ENCODE results near the gene ZNF366.
A peak's percentile ranks its signal among the peaks of the same experiment; 100 is the strongest.

Gene ZNF366, protein sequence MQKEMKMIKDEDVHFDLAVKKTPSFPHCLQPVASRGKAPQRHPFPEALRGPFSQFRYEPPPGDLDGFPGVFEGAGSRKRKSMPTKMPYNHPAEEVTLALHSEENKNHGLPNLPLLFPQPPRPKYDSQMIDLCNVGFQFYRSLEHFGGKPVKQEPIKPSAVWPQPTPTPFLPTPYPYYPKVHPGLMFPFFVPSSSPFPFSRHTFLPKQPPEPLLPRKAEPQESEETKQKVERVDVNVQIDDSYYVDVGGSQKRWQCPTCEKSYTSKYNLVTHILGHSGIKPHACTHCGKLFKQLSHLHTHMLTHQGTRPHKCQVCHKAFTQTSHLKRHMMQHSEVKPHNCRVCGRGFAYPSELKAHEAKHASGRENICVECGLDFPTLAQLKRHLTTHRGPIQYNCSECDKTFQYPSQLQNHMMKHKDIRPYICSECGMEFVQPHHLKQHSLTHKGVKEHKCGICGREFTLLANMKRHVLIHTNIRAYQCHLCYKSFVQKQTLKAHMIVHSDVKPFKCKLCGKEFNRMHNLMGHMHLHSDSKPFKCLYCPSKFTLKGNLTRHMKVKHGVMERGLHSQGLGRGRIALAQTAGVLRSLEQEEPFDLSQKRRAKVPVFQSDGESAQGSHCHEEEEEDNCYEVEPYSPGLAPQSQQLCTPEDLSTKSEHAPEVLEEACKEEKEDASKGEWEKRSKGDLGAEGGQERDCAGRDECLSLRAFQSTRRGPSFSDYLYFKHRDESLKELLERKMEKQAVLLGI

DNA sequence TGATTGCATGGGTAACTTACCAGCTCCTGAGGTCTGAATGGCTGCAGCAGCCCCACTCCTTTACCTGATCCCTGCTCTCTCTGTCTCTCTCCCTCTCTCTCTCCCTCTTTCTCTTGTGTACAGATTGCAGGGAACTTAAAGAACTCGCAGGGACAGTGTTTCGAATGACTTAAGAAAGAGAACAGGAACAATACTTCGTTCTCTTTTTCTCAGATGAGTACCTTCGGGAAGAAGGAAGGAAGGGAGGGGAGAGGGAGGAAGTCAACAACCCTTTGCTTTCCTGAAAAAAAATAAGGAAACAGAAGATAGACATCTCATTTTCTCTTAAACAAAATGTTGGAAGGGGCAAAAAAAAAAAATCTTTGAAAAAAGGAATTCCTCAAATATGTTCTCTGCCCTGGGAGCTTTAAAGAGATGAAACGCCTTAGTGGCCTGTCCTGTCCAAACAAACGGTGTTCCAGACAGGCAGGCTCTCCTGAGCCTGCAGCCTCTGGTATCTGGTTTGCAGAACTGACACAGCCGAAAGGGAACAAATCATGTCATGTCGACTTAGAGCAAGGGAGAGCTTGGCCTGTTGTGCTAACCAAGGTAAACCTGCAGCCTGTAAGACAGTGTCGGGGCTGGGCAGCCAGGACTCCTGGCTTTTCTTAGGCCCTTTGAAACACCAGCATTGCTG is at the start of gene ZNF366:
Gene ZNF366 (minus strand): TSS at position 180 of the 676 bp plus-strand sequence. CDS start 45,914 bp downstream, outside the sequence.
- DNase-seq: no peak

DNA sequence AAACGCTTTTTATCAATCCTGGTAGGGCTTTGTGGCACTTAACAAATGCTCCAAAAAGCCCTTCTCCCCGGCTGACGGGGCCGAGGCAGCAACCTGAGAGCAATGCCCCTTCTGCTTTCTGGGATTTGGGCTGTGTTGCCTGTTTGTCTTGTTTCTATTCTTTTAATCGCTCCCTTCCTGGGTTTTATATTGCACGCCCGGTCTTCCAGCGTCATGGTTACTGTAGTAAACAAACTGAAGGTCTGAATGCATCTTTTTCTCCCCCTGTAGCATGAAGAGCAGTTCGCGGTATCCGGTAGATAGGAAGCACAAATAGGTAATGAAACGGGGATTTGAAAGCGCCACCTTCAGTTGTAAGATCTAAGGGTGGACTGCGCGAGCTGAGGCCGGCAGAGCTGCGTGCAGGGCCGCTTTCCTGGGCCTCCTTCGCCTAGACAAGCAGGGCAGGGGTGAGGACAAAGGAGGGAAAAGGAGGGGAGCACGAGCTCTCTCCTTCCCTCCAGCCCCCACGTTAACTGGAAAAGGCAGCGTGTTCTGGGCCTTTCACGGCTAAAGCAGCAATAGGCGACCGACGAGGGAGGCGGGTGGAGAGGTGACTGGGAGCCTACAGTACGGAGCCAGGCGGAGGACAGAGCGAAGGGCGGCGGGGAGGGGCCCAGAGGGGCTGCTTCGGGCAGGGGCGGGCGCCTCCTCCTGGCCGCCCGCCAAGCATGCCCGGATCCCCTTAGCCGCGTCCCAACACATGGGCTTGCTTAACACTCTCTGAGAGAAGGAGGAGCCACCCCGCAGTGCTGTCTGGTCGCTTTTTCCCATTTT is 49.3 kb upstream of the ZNF366 start:
- peak; percentile 5 for DNase-seq

DNA sequence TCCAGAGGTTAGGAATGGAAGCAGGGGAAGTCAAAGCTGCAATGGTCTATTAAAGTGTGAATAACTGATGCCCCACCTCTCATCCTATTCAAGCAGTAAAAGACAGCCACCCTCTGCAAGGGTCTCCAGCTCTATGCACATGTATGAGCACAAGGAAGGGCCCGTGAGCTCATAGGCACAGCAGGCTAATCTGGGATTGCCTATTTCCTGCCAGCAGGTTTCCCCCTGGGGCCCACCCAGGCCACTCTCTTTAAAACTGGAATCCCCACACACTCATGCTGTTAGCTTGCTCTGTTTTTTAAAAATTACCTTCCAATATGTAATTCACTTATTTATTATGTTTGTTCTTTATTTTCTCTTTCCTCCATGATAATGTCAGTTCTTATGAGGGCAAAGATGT is 48.7 kb upstream of the ZNF366 start:
- peak; percentile 2 for DNase-seq

DNA sequence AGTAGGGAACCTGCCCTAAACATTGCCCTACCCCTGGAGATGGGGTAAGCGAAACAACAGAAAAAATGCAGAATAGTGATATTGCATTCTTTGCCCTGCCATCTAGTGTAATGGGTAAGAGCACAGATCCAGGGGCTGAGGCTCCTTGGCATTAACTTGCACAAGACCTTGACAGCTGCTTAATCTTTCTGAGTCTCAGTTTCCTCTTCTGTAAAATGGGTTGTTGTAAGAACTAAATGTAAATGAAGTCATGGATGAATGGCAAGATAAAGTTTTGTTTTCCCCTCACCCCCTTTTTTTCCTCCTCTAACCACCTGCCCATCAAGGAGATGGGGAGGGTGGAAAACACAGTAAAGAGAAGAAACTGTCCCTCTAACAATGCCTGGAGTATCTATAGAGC is 47.7 kb upstream of the ZNF366 start:
- no peak for DNase-seq

DNA sequence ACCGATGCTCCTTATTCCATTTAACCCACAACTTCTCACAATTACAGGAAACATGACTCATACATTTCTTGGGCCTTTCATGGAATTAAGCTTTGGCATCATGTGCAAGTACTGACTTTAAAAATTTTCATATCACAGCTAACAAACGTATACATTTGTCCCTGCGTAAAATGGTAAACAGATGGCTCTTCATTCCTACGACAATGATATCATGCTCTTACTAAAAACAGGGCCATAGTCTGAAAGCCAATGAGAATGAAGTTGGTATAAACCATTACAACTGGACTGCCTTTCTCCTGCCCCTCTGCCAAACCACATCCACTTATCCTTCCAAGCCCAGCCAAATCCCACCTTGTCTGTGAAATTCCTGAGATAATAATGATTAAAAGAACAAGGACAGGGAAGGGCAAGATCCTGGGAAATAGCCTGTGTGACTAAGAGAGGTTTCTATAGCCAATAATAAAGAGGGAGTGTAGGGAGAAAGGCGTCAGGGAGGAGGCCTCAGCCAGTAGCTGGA is 44.9 kb upstream of the ZNF366 start:
- no peak for DNase-seq

DNA sequence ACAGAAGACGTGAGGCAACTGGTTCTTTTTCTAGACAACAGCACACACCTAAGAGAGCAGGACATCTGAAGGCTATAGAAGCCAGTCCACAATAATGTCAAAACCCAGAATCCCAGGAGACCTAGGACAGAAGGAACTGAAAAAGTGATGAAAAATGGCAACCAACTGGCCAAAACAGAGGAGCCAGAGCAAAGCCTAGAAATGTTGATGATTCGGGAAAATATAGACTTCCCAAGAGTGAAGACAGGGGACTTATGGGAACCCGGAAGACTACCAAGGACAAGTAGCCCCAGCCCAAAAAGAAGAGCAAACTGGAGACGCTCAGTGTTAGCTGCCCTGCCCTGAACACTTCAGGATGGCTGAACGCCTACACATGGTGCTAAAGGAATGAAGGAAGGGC is 43.4 kb upstream of the ZNF366 start:
- DNase-seq: no peak

DNA sequence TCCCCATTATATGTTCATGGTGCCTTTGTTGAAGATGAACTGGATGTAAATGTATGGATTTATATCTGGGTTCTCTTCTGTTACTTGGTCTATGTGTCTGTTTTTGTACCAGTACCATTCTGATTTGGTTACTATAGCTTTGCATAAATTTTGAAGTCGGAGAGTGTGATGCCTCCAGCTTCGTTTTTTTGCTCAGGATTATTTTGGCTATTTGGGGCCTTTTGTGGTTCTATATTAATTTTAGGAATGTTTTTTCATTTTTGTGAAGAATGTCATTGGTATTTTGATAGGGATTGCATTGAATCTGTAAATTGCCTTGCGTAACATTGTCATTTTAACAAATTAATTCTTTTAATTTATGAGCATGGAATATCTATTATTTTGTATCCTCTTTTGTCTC is 36.6 kb upstream of the ZNF366 start:
- DNase-seq: no peak

DNA sequence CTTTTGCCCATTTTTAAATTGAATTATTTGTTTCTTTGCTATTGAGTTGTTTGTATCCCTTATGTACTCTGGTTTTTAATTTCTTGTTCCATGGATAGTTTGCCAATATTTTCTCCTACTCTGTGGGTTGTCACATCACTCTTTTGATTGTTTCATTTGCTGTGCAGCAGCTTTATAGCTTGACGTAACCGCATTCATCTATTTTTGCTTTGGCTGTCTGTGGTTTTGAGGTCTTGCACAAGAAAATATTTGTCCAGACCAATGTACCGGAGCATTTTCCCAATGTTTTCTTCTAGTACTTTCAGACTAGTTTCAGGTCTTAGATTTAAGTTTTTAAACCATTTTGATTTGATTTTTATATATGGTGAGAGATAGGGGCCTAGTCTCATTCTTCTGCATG is 36.2 kb upstream of the ZNF366 start:
- no peak for DNase-seq

DNA sequence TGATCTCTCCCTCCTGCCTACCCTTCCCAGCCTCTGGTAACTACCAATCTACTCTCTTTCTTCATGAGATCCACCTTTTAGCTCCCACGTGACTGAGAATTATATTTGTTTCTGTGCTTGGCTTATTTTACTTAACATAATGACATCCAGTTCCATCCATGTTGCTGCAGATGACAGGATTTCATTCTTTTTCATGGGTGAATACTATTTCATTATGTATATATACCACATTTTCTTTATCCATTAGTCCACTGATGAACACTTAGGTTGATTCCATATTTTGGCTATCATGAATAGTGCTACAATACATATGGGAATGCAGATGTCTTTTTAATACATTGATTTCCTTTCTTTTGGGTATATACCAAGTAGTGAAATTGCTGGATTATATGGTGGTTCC is 35.5 kb upstream of the ZNF366 start:
- no peak for DNase-seq

DNA sequence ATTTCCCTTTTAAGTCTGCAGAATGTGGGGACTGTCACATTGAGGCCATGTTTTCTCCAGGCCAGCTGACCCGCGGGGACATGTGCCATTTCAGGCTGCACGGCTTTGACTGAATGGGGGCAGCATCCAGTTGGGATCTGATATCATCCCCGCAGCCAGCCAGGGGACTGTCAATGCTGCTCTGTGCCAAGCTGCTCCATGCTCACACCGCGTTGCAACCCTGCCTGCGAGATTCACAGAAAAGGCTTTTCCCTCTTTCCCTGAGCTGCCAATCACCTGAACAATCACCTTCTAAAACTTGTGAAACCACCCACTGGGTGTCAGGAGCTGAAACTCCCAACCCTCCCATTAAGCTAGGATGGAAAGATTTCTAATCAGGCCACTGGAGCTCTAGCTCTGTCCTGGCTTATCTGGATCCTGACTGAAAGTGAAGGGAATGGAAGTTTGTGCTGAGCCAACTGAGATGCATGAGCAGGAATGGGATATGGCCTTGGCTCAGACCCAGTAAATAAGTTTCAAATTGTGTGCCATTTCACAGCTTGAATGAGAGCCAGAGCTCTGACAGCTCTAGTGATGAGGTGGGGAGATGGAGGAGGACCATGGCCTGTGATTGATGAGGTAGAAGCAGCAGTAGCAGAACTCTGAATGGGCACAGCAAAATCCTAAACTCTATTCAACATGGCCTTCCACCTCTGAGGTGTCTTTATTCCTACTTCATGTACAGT is 34.5 kb upstream of the ZNF366 start:
- no peak for DNase-seq

DNA sequence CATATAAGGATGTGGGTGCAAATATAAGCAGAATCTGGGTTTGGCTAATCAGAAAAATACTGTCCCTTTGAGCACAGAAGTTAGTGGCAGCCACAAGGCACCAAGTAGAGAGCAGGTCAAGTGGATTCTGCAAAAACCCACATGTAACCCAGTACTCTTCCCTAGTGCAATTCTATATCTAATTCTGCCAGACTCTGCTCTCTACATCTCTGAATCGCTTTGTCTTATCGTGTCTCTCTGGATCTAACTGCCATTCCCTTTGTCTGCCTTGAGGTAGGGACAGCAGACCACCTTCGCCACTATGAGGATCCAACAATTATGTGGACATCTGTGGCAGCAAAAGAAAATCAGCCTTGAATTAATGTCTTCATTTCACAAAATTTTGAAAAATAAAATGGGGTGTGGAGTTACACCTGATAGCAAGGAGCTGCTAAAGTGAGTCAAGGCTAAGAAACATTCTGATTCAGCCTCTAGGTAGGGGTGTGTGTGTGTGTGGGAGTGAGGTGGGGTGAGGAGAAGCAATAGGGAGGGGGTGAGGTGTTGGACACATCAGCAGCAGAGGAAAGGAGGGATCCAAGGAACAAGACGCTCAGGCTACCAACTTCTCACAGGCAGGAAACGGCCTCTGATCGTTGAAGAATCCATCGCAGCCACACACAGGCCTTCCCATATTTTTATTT is 33.7 kb upstream of the ZNF366 start:
- DNase-seq: no peak

DNA sequence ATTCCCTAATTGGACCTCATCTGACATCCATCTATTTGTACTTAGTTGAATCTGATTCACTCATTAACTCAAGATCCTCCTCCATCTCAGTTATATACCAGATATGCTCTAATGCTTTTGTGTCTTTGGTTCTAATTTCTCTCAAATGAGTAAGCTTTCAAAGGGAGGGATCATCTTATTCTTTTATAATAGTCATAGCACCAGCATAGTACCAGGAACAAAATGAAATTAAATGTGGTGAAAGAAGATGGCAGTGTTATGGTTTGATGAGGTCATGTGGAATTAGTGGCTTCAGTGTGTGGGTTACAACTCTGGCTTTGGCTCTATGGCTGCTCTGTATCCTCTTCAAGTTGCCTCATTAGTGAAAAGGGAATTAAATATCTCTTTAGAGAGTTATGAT is 32.5 kb upstream of the ZNF366 start:
- DNase-seq: no peak

DNA sequence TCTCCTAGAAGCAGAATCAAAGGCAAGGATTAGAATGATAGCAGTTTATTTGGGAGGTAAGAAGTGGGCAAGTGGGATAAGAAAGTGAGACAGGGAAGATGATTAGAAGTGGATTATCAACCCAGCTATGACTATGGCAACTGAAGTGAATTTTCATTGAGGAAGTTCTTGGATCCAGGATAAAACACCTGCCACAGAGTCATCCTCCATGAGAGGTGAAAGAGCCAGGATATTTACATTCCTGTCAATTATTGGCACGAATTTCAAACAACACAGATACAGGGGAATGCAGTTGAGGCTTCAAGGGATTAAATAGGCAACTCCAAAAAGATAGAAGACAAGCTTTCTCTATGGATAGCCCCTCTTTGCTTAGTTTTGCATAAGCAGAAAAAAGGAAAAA is 31.8 kb upstream of the ZNF366 start:
- DNase-seq: no peak

DNA sequence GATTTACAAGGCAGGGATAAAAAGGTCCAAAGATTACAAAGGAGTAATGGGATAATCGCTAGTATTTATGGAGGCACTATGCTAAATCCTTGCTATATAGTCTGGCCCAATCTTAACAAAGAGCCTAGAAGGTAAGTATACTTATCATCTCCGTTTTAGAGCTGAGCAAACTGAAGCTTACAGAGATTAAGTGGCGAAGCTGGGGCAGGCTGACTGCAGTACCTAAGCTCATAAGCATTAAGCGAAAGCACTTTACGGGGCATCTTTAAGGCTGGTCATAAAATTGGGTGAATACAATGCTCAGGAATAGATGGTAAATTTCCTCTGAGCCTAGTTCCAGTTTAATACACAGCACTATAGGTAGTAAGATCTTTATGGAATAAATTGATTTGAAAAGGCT is 30.0 kb upstream of the ZNF366 start:
- DNase-seq: no peak

DNA sequence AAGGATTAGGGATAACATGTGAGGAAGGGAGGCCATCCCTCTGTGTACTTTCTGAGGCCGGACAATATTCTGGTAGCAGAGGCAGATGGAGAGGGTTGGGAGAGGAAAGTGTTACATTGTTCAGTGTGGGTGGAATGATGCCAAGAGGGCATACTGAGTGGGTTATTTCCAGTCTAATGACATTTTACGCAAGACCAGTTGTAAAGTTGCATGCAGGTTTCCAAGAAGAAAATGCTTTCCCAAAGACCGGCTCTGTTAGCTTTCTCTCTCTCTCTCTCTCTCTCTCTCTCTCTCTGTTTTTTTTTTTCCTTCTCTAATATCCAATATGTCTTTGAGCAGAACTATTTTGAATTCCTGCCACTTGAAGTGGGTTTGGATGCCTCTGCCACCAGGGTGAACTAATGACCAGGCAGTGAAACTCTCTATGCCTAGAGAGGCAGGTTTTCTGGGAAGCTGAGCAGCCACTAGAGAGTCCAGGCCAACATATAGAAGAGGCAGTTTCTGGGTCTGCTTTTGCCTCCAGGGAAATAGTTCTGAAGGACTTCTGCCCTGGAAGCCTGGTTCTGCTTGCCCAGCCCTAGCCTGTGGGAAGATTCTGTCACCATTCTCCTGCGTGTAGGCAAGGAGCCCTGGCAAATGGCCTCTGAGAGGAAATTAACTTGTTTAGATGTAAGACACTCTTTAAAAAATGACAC is 24.4 kb upstream of the ZNF366 start:
- DNase-seq: peak; percentile 14

DNA sequence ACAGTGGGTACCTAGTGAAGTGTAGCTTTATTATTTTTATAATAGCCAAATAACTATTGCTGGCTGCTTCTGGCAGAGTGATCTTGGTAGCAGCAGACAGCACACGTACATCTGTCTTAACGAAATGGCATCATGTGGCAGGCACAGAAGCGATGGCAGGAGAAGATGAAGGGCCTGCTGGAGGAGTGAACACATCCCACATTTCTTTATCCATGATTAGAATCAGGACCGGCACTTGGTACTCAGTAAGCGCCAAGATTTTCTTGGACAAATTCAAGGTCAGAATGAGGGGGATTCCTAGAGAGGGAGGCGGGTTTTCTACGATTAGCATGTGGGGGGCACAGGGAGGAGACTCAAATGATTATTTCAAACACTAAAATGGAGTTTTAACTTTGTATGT is 23.0 kb upstream of the ZNF366 start:
- DNase-seq: no peak

DNA sequence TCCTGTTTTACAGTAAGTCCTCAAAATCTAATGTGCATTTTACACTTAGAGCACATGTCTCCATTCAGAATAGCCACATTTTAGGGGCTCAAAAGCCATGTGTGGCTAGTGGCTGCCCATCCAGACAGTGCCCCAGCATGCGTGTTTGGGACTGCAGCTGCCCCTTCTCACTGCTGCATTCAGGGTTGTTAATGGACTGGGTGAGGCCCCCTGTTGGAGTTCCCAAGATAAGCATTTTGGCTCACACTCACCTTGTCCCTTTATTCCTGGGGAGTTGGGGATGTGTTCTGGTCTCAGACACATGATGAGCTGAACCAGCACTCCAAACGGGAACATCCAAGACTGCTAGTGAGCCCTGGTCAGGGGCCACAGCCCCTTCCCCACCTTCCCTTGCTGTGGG is 22.2 kb upstream of the ZNF366 start:
- DNase-seq: no peak

DNA sequence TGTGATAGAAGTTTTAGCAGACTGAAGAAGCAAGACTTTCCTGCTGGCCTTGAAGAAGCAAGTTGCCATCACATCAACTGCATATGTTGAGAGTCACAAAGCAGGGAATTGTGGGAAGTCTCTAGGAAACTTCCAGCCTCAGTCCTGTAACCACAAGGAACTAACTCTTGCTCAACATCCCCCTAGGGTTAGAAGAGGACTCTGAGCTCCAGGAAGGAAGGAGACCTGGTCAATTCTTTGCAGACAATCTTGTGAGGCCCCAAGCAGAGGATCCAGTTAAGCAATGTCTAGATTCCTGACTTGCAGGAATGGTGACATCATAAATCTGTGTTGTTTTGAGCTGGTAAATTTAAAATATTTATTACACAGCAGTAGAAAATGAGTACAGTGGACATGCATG is 18.6 kb upstream of the ZNF366 start:
- DNase-seq: no peak

DNA sequence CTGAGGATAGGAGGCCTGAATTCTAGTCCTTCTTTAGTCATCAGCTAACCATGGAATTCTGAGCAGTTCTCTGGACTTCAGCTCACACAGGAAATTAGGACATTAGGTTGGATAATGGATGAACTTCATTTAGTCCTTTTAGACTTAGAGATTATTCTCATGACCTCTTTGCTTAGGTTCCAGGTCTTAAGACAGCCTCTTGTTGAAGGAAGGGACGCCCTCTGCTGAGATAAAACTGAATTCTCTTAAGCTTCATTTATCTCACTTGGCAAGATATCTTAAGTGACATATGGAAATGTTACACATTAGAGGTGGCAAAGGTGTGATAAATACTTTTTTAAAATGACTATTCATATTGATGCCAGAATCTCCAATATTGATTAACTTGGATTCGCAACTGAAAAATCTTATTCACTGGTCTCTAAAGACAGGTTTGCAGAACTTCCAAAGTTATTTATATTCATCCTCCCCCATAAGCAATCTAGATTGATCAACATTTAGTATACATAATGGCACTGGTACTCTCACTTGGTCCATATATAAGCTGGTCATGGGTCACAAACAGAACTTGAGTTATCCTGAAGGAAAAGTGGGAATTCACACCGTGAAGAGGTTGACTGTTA is 16.9 kb upstream of the ZNF366 start:
- DNase-seq: peak; percentile 41

DNA sequence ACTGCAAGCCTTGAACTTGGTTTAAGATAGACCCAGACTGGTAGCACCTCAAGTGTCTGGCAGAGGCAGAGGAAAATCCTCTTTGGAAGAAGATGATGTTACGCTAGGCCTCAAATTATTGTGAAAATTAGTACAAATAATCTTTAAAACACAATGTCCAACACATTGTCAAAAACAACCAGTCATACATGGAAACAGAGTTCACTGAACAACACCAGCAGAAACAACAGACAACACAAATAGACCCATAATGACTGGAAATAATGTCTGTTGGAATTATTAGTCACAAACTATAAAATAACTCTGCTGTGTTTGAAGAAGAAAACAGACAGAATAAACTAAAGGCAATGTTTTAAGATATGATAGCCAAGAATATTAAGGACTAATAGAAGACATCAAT is 15.4 kb upstream of the ZNF366 start:
- DNase-seq: no peak

All from NCI-H2171 treated with DMSO at 0.1 percent for 48 hours (cell line).